SK-N-SH (cell line): ENCODE measurements around the gene PFDN1.

Experiments used
- GATA2 ChIP-seq: sonication (generic); formaldehyde crosslinking; IDR thresholded peaks from 2 replicates; pipeline ENCODE4 v1.5.0; 2020; ENCODE audit warnings: mild to moderate bottlenecking, missing genetic modification reagents
- JUND ChIP-seq: IDR thresholded peaks from 2 replicates; pipeline ENCODE4 v1.4.0; 2012
- NFIC ChIP-seq: IDR thresholded peaks from 2 replicates; pipeline ENCODE4 v1.4.0; 2012; ENCODE audit warnings: borderline replicate concordance
- POLR2AphosphoS5 ChIP-seq: IDR thresholded peaks from 2 replicates; pipeline ENCODE4 v1.6.1; 2012; ENCODE audit warnings: low read depth, low read length
- RCOR1 ChIP-seq: fragments of 150-350 bp; IDR thresholded peaks from 2 replicates; pipeline ENCODE4 v1.6.1; 2017; ENCODE audit warnings: antibody characterized with exemption, low read length
- RFX5 ChIP-seq: IDR thresholded peaks from 2 replicates; pipeline ENCODE4 v1.6.1; 2012; ENCODE audit warnings: mild to moderate bottlenecking, improper control_type of control experiment, low read length
- SIN3A ChIP-seq: IDR thresholded peaks from 2 replicates; pipeline ENCODE4 v1.6.1; 2012; ENCODE audit warnings: low read depth, mild to moderate bottlenecking, low read length, moderate library complexity, borderline replicate concordance
- TAF1 ChIP-seq: IDR thresholded peaks from 2 replicates; pipeline ENCODE4 v1.6.1; 2012; ENCODE audit warnings: low read depth, mild to moderate bottlenecking, low read length, moderate library complexity, borderline replicate concordance
- YY1 ChIP-seq: IDR thresholded peaks from 2 replicates; pipeline ENCODE4 v1.4.0; 2012; ENCODE audit warnings: low read depth, mild to moderate bottlenecking
- TF ChIP-seq, protein P1 (sequence below): fragments of 200-600 bp; sonication (generic); IDR thresholded peaks from 2 replicates; pipeline ENCODE4 v1.6.1; 2017; ENCODE audit warnings: antibody characterized with exemption, mild to moderate bottlenecking, moderate library complexity
- TF ChIP-seq, protein P2 (sequence below): IDR thresholded peaks from 2 replicates; pipeline ENCODE4 v1.4.0; 2012; ENCODE audit warnings: low read depth, borderline replicate concordance
- TF ChIP-seq, protein P3 (sequence below): IDR thresholded peaks from 2 replicates; pipeline ENCODE4 v1.4.0; 2012; ENCODE audit warnings: low read depth

DNA sequence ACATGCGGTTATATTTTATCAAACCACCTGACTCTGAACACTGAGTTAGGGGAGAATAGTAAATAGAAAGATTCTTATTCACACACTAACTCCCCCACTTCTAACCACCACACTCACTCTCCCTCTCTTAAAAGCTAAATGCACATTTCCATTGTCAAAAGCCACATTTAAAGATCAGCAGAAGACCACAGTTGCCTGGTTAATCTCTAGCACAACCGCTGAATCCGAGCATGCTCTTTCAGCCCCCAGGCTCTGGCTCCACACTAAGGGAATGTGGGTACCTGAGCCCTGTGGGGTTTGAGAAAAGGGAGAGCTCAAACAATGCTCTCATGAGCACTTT lies 35.7 kb downstream of the PFDN1 start:
- TF ChIP-seq, protein P1, sequence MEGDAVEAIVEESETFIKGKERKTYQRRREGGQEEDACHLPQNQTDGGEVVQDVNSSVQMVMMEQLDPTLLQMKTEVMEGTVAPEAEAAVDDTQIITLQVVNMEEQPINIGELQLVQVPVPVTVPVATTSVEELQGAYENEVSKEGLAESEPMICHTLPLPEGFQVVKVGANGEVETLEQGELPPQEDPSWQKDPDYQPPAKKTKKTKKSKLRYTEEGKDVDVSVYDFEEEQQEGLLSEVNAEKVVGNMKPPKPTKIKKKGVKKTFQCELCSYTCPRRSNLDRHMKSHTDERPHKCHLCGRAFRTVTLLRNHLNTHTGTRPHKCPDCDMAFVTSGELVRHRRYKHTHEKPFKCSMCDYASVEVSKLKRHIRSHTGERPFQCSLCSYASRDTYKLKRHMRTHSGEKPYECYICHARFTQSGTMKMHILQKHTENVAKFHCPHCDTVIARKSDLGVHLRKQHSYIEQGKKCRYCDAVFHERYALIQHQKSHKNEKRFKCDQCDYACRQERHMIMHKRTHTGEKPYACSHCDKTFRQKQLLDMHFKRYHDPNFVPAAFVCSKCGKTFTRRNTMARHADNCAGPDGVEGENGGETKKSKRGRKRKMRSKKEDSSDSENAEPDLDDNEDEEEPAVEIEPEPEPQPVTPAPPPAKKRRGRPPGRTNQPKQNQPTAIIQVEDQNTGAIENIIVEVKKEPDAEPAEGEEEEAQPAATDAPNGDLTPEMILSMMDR = no peak
- TF ChIP-seq, protein P2, sequence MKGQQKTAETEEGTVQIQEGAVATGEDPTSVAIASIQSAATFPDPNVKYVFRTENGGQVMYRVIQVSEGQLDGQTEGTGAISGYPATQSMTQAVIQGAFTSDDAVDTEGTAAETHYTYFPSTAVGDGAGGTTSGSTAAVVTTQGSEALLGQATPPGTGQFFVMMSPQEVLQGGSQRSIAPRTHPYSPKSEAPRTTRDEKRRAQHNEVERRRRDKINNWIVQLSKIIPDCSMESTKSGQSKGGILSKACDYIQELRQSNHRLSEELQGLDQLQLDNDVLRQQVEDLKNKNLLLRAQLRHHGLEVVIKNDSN = no peak
- TF ChIP-seq POLR2AphosphoS5 (no peak), GATA2 (CRISPR knock-in tag) (no peak), RCOR1 (no peak), SIN3A (no peak), NFIC (no peak), RFX5 (no peak), TAF1 (no peak), YY1 (no peak), JUND (no peak)
- TF ChIP-seq, protein P3, sequence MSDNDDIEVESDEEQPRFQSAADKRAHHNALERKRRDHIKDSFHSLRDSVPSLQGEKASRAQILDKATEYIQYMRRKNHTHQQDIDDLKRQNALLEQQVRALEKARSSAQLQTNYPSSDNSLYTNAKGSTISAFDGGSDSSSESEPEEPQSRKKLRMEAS = no peak
